ENCODE data around the gene TEX22.

The TEX22 gene

GRCh38 chr14:105365101-105365500, 33.2 kb upstream of the TEX22 start:
- intact Hi-C loops (cut with DNase I), result loop anchor here (5.0 kb wide), 1 partner anchor 117 kb away; no protein-coding TSS in a partner anchor
- no peak for DNase-seq

GRCh38 chr14:105365681-105366080, 32.7 kb upstream of the TEX22 start:
- no peak for DNase-seq
- intact Hi-C loops (cut with DNase I), result loop anchor here (5.0 kb wide), 1 partner anchor 117 kb away; no protein-coding TSS in a partner anchor

DNA sequence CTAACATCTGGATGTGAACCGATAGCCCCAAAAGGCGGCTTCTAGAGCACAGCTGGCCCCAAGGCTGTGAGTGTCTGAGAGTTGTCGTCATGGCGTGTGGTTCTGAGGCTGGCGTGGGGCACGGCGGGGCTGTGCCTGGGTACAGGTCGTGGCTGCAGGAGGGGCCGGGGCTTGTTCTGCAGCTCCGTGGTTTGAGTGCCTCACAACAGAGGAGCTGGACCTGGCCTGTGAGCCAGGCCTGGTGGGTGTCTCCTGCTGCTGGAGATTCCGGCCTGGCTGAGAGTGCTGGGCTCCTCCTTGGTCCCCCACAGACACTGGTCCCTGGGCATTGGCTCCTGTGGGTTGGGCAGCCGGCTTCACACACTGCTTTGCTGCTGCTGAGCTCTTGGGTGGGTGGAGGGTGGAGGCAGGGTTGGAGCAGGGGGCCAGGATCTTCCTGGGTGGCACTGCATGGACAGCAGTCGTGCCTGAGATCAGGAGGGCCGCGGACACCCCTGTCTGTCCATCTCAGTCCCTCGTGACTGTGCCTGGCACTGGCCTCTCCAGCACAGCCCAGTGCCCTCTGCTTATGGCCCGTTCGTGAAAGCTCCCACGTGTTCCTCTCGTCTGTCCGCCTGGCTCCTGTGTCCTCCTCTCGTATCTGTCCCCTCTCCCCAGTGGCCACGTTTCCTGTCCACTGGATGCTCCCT, 31.8 kb upstream of the TEX22 start:
- intact Hi-C loops (cut with DNase I), result loop anchor here (5.0 kb wide), 1 partner anchor 116 kb away; no protein-coding TSS in a partner anchor
- peak in 17 of 42 donors; percentile 21 to 72 (median 57) for DNase-seq

GRCh38 chr14:105367116-105368031, 31.0 kb upstream of the TEX22 start:
- DNase-seq, result no peak
- intact Hi-C loops (cut with DNase I), result loop anchor here (5.0 kb wide), 1 partner anchor 115 kb away; no protein-coding TSS in a partner anchor

- intact Hi-C loops (cut with DNase I), result loop anchor here (5.0 kb wide), 1 partner anchor 114 kb away; no protein-coding TSS in a partner anchor
- DNase-seq, result no peak
Observed at GRCh38 chr14:105368032-105368417, 30.3 kb upstream of the TEX22 start.

- no peak for DNase-seq
- intact Hi-C loops (cut with DNase I), result loop anchor here (5.0 kb wide), 1 partner anchor 114 kb away; no protein-coding TSS in a partner anchor
Observed at GRCh38 chr14:105368426-105368825, 29.9 kb upstream of the TEX22 start.

GRCh38 chr14:105368910-105369652, 29.3 kb upstream of the TEX22 start:
- intact Hi-C loops (cut with DNase I), result loop anchor here (5.0 kb wide), 1 partner anchor 113 kb away; no protein-coding TSS in a partner anchor
- peak in 2 of 42 donors; percentile 26 to 41 for DNase-seq

- DNase-seq, result no peak
- intact Hi-C loops (cut with DNase I), result loop anchor here (2.0 to 5.0 kb wide), 2 partner anchors 113 to 159 kb away; no protein-coding TSS in a partner anchor
Observed at GRCh38 chr14:105369653-105370040, 28.7 kb upstream of the TEX22 start.

GRCh38 chr14:105374389-105374788, 23.9 kb upstream of the TEX22 start:
- intact Hi-C loops (cut with DNase I), result no loop called here

DNA sequence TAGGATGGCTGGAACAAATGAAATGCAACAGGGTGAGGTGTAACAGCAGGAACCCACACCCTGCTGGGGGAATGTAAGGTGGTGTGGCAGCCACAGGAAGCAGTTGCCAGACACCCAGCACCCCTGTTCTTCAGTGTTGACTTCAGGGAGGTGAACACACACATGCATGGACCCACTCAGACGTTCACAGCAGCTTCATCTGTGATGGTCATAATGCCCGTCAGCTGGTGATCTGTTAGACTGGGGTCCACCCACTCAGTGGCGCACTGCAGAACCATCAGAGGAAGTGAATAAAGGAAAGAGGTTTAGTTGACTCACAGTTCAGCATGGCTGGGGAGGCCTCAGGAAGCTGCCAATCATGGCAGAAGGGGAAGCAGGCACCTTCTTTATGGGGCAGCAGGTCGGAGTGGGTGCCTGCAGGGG, 22.7 kb upstream of the TEX22 start:
- DNase-seq, result no peak
- intact Hi-C loops (cut with DNase I), result no loop called here

More at GRCh38 chr14:105374389-105374788, 23.9 kb upstream of the TEX22 start:
- DNase-seq, result no peak

GRCh38 chr14:105376521-105377440, 21.6 kb upstream of the TEX22 start:
- intact Hi-C loops (cut with DNase I), result no loop called here
- no peak for DNase-seq

DNA sequence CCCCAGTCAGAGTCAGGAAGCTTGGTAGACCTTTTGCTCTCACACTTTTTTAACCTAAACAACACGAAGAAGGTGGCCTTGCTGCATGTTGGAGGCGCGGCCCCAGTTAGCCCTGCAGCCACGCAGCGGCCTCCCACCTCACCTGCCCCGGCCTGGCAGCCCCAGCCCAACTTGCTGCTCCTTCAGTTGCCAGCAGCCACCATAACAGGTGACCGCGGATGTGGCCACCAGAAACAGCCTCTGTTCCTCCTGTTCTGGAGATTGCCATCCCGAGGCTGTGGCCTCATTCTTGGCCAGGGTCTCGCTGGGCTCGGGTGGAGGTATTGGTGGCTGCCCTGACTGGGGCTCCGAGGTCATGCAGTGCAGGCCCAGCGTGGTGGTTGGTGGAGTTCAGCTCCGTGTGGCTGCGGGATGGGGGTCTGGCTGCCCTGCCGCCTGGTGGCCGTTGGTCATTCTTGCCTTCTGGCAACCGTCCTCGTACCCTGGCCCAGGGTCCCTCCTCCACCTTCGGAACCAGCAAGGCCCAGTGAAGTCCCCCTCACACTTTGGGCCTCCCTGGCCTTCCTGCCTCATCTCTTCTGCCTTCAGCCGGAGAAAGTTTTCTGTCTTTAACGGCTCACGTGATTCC, 20.7 kb upstream of the TEX22 start:
- intact Hi-C loops (cut with DNase I), result no loop called here
- DNase-seq, result no peak

GRCh38 chr14:105378199-105378598, 20.1 kb upstream of the TEX22 start:
- intact Hi-C loops (cut with DNase I), result no loop called here
- DNase-seq, result no peak

DNA sequence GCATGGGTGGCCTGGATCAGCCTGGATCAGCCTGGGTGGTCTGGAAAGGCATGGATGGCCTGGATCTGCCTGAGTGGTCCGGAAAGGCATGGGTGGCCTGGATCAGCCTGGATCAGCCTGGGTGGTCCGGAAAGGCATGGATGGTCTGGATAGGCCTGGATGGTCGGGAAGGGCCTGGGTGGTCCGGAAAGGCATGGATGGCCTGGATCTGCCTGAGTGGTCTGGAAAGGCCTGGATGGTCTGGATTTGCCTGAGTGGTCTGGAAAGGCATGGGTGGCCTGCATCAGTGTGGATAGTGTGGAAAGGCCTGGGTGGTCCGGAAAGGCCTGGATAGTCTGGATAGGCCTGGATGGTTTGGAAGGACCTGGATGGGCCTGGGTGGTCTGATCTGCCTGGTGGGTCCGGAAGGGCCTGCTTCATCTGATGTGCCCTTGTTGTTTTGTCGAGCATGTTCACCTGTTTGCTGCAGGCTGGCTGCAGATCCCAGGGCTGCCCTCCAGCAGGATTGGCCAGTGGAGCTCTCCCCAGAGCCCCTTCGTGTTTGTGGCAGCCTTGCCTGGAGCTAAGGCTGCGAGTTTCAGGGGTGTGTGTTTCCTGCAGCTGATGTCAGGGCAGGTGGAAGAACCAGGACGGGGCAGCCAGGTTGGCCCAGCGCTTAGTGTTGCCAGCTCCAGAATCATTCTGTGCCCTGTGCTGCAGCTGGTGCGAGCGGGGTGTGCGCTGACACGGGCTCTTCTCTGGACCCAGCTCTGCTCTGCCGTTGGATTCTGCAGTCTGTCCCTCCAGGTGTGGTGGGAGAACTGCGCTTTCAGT, 19.3 kb upstream of the TEX22 start:
- intact Hi-C loops (cut with DNase I), result no loop called here
- DNase-seq, result no peak

GRCh38 chr14:105379946-105380345, 18.4 kb upstream of the TEX22 start:
- intact Hi-C loops (cut with DNase I), result no loop called here
- peak in 1 of 42 donors; percentile 22 for DNase-seq

- intact Hi-C loops (cut with DNase I), result no loop called here
- DNase-seq, result no peak
Observed at GRCh38 chr14:105380756-105381155, 17.6 kb upstream of the TEX22 start.

Measured in head of caudate nucleus (tissue), 42 donors.